SK-N-SH treated with all-trans-retinoic acid at 6 μM for 48 hours (cell line): Measurements from ENCODE around the gene ST14.

ENCODE experiments used
- ARNTL ChIP-seq: fragments of 450-650 bp; formaldehyde crosslinking; IDR thresholded peaks from 2 replicates; pipeline ENCODE4 v1.5.0; 2020; ENCODE audit warnings: low read depth, mild to moderate bottlenecking, moderate library complexity, borderline replicate concordance
- CSDC2 ChIP-seq: fragments of 250-450 bp; sonication (Bioruptor Pico); IDR thresholded peaks from 2 replicates; pipeline ENCODE4 v1.5.0; 2020; ENCODE audit warnings: mild to moderate bottlenecking, moderate library complexity
- ISL1 ChIP-seq: fragments of 250-450 bp; sonication (Bioruptor Pico); IDR thresholded peaks from 2 replicates; pipeline ENCODE4 v2.1.2; 2022; ENCODE audit warnings: mild to moderate bottlenecking, moderate library complexity
- OSR1 ChIP-seq: fragments of 250-450 bp; sonication (Bioruptor Pico); IDR thresholded peaks from 2 replicates; pipeline ENCODE4 v1.8.0; 2022; ENCODE audit warnings: moderate library complexity, mild to moderate bottlenecking, inconsistent platforms
- PATZ1 ChIP-seq: fragments of 250-450 bp; sonication (Bioruptor Pico); IDR thresholded peaks from 2 replicates; pipeline ENCODE4 v1.8.0; 2020; ENCODE audit warnings: mild to moderate bottlenecking, moderate library complexity, borderline replicate concordance
- POU6F1 ChIP-seq: fragments of 250-450 bp; sonication (Bioruptor Pico); IDR thresholded peaks from 2 replicates; pipeline ENCODE4 v1.8.0; 2021; ENCODE audit warnings: low read depth, mild to moderate bottlenecking, moderate library complexity, borderline replicate concordance
- PPARA ChIP-seq: fragments of 250-450 bp; sonication (Bioruptor Pico); IDR thresholded peaks from 2 replicates; pipeline ENCODE4 v1.5.0; 2020; ENCODE audit warnings: mild to moderate bottlenecking, borderline replicate concordance
- TF ChIP-seq, protein P1 (sequence below): fragments of 250-450 bp; sonication (Bioruptor Pico); IDR thresholded peaks from 2 replicates; pipeline ENCODE4 v1.5.1; 2021; ENCODE audit warnings: mild to moderate bottlenecking, moderate library complexity

DNA sequence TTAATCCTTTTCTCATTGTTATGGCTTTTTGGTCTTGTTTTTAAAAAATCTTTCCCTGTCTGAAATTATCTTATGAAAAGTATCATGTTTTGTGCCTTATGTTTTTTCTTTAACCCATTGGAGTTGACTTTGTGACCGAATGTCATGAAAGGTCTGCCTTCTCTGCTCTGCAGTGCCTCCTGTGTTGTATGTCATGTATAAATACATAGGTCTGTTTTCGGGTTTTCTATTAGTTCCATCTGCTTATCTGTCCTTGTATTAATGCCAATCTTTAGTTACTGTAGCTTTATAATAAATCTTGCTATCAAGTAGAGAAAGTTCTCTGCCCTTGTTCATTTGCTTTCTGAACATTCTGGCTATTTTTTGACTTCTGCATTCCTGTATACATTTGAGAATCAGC is 82.1 kb downstream of the ST14 start:
- TF ChIP-seq ISL1 (CRISPR knock-in tag): no peak
- no peak for TF ChIP-seq CSDC2 (CRISPR knock-in tag)
- no peak for TF ChIP-seq POU6F1 (CRISPR knock-in tag)
- no peak for TF ChIP-seq OSR1 (CRISPR knock-in tag)
- TF ChIP-seq PPARA: no peak
- TF ChIP-seq ARNTL (CRISPR knock-in tag): no peak
- TF ChIP-seq, protein P1, sequence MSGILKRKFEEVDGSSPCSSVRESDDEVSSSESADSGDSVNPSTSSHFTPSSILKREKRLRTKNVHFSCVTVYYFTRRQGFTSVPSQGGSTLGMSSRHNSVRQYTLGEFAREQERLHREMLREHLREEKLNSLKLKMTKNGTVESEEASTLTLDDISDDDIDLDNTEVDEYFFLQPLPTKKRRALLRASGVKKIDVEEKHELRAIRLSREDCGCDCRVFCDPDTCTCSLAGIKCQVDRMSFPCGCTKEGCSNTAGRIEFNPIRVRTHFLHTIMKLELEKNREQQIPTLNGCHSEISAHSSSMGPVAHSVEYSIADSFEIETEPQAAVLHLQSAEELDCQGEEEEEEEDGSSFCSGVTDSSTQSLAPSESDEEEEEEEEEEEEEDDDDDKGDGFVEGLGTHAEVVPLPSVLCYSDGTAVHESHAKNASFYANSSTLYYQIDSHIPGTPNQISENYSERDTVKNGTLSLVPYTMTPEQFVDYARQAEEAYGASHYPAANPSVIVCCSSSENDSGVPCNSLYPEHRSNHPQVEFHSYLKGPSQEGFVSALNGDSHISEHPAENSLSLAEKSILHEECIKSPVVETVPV (CRISPR knock-in tag): no peak
- TF ChIP-seq PATZ1: no peak
